Suprapubic skin (tissue), 4 donors: ENCODE results near the gene CAPN9.

Source experiments
- CTCF ChIP-seq, 2 donors: fragments of 200-600 bp in 1 of 2; fragments of 450-650 bp in 1 of 2; sonication (generic) in 1 of 2; IDR thresholded peaks; one replicate each; pipeline ENCODE4 v1.5.1; 2016 to 2019; ENCODE audit warnings: antibody characterized with exemption in 2 of 2, mild to moderate bottlenecking in 1 of 2, moderate library complexity in 1 of 2
- EP300 ChIP-seq: sonication (generic); formaldehyde crosslinking; IDR thresholded peaks from one replicate; pipeline ENCODE4 v1.6.1; 2017; ENCODE audit warnings: antibody characterized with exemption
- POLR2A ChIP-seq, 2 donors: fragments of 450-650 bp; IDR thresholded peaks; one replicate each; pipeline ENCODE4 v1.6.1; 2017; ENCODE audit warnings: antibody characterized with exemption in 2 of 2, mild to moderate bottlenecking in 2 of 2, moderate library complexity in 2 of 2
- POLR2AphosphoS5 ChIP-seq, 3 donors: sonication (generic); formaldehyde crosslinking; IDR thresholded peaks; one replicate each; pipeline ENCODE4 v1.6.1; 2017; ENCODE audit warnings: antibody characterized with exemption in 3 of 3

- no peak for TF ChIP-seq CTCF (IDR thresholded peaks at IDR 0.05)
- no peak for TF ChIP-seq POLR2AphosphoS5 (IDR thresholded peaks at IDR 0.05)
- TF ChIP-seq POLR2A (IDR thresholded peaks at IDR 0.05) = no peak
- no peak for TF ChIP-seq EP300
Observed at GRCh38 chr1:230753191-230753585, 6.0 kb downstream of the CAPN9 start.
